ENCODE data around the gene HIC2. TPM values are rescaled to one million over a fixed set of nuclear protein-coding genes. Genes with fewer than 3 reads are reported as not detected.
A peak's percentile ranks its signal among the peaks of the same experiment; 100 is the strongest.
"Not testable (repeated sequence)": the region's sequence is repeated elsewhere in the genome, so short reads cannot be mapped to it uniquely, and the experiment has no call there.

The HIC2 gene
- total RNA-seq, 1 experiment from 2014 or later, result 33.3 TPM

GRCh38 chr22:21451545-21452520, 34.7 kb downstream of the HIC2 start (continued):
- TF ChIP-seq HMGXB4 (CRISPR knock-in tag; IDR thresholded peaks at IDR 0.05), result no peak
- TF ChIP-seq SOX15 (CRISPR knock-in tag; IDR thresholded peaks at IDR 0.05), result no peak
- TF ChIP-seq ATF1 (CRISPR knock-in tag; IDR thresholded peaks at IDR 0.05), result no peak
- TF ChIP-seq CREM (CRISPR knock-in tag; IDR thresholded peaks at IDR 0.05), result no peak

- H3K4me3 Mint-ChIP-seq; H3K9me3 Mint-ChIP-seq; ATAC-seq; POLR2A ChIA-PET; DNase-seq (ENCODE audit: low spot score); H3K27me3 Mint-ChIP-seq (ENCODE audit: low read depth); H3K36me3 Mint-ChIP-seq; H3K27ac Mint-ChIP-seq: not testable (repeated sequence)
- peaks cover 36% of the 10 kb centered on the region for H3K4me1 Mint-ChIP-seq
- CTCF ChIA-PET, result interaction anchor here (1.1 kb wide), 1 partner anchor 190 kb away, joined by 5 read pairs; the partner anchor contains the start of gene SDF2L1
These were observed 35.5 kb downstream of the HIC2 start for GRCh38 chr22:21452666-21453065.

GRCh38 chr22:21454998-21455333, 37.8 kb downstream of the HIC2 start:
- Mint-ChIP-seq H3K4me1 (peaks cover 25% of the 10 kb centered on the region), H3K27ac (peak overlapping the region; percentile 72; the same call in 1 of the 2 replicates)
- H3K4me3 Mint-ChIP-seq; DNase-seq (ENCODE audit: low spot score); H3K9me3 Mint-ChIP-seq; H3K27me3 Mint-ChIP-seq (ENCODE audit: low read depth); H3K36me3 Mint-ChIP-seq; ATAC-seq; POLR2A ChIA-PET: not testable (repeated sequence)
- CTCF ChIA-PET, result interaction anchor here (1.1 kb wide), 1 partner anchor 192 kb away, joined by 5 read pairs; no protein-coding TSS in a partner anchor

GRCh38 chr22:21455334-21456089, 38.3 kb downstream of the HIC2 start:
- DNase-seq (ENCODE audit: low spot score), result peak; percentile 10
- Mint-ChIP-seq H3K36me3 (no peaks in the 10 kb centered on the region), H3K4me3 (no peak overlapping the region)

More at GRCh38 chr22:21455334-21456089, 38.3 kb downstream of the HIC2 start:
- Mint-ChIP-seq H3K4me1 (peaks cover 23% of the 10 kb centered on the region), H3K9me3 (no peaks in the 10 kb centered on the region), H3K27me3 (ENCODE audit: low read depth) (no peaks in the 10 kb centered on the region), H3K27ac (peak overlapping the region; percentile 72)
- ATAC-seq, result no peak
- TF ChIP-seq STAT6 (CRISPR knock-in tag; conservative IDR thresholded peaks at IDR 0.05; ENCODE audit: low read depth) (no peak), TEAD1 (CRISPR knock-in tag; IDR thresholded peaks at IDR 0.05) (no peak), ZNF423 (CRISPR knock-in tag; IDR thresholded peaks at IDR 0.05) (peak; percentile 13; the same call in 1 of the 2 replicates)
- CTCF ChIA-PET, result interaction anchor here (1.1 to 3.0 kb wide), 3 partner anchors 7 to 191 kb away, joined by 3 to 15 read pairs (median 4); no protein-coding TSS in a partner anchor
- POLR2A ChIA-PET, result no interaction called here
